RKO (cell line): Measurements from ENCODE around the gene C22orf15.
"Not testable (repeated sequence)": the region's sequence is repeated elsewhere in the genome, so short reads cannot be mapped to it uniquely, and the experiment has no call there.

Experiments
- DNase-seq: peaks from one replicate; pipeline ENCODE4 v3.0.0-alpha.2; 2016; ENCODE audit warnings: low spot score

C22orf15 gene

GRCh38 chr22:23762842-23763578, at the start of gene C22orf15:
TSS of gene C22orf15 (plus strand) at chr22:23762990. CDS start at chr22:23763307, 317 bp downstream.
- DNase-seq, result no peak

- no peak for DNase-seq
Observed at GRCh38 chr22:23713696-23714595, 48.8 kb upstream of the C22orf15 start.

- DNase-seq, result no peak
Observed at GRCh38 chr22:23714596-23715578, 47.9 kb upstream of the C22orf15 start.

- DNase-seq, result no peak
Observed at GRCh38 chr22:23715806-23716375, 46.9 kb upstream of the C22orf15 start.

- peak; percentile 85 for DNase-seq
Observed at GRCh38 chr22:23716811-23717801, 45.7 kb upstream of the C22orf15 start.

- no peak for DNase-seq
Observed at GRCh38 chr22:23718371-23719165, 44.2 kb upstream of the C22orf15 start.

- no peak for DNase-seq
Observed at GRCh38 chr22:23720855-23721254, 41.9 kb upstream of the C22orf15 start.

- DNase-seq, result no peak
Observed at GRCh38 chr22:23722160-23722559, 40.6 kb upstream of the C22orf15 start.

- no peak for DNase-seq
Observed at GRCh38 chr22:23722724-23723123, 40.1 kb upstream of the C22orf15 start.

- DNase-seq, result not testable (repeated sequence)
Observed at GRCh38 chr22:23728108-23728507, 34.7 kb upstream of the C22orf15 start.

GRCh38 chr22:23737696-23738095, 25.1 kb upstream of the C22orf15 start:
- no peak for DNase-seq

GRCh38 chr22:23742505-23743264, 20.1 kb upstream of the C22orf15 start:
- no peak for DNase-seq

- no peak for DNase-seq
Observed at GRCh38 chr22:23743303-23743705, 19.5 kb upstream of the C22orf15 start.

- no peak for DNase-seq
Observed at GRCh38 chr22:23744001-23744400, 18.8 kb upstream of the C22orf15 start.

GRCh38 chr22:23744485-23744884, 18.3 kb upstream of the C22orf15 start:
- no peak for DNase-seq

GRCh38 chr22:23745791-23746190, 17.0 kb upstream of the C22orf15 start:
- DNase-seq, result no peak

- DNase-seq, result no peak
Observed at GRCh38 chr22:23749841-23750301, 12.9 kb upstream of the C22orf15 start.

- no peak for DNase-seq
Observed at GRCh38 chr22:23750367-23750713, 12.4 kb upstream of the C22orf15 start.
